ENCODE measurements around the gene NUMB. TPM values are rescaled to one million over a fixed set of nuclear protein-coding genes. Genes with fewer than 3 reads are reported as not detected.

Gene NUMB
- total RNA-seq, 1 experiment from 2014 or later: 46.5 TPM

DNA sequence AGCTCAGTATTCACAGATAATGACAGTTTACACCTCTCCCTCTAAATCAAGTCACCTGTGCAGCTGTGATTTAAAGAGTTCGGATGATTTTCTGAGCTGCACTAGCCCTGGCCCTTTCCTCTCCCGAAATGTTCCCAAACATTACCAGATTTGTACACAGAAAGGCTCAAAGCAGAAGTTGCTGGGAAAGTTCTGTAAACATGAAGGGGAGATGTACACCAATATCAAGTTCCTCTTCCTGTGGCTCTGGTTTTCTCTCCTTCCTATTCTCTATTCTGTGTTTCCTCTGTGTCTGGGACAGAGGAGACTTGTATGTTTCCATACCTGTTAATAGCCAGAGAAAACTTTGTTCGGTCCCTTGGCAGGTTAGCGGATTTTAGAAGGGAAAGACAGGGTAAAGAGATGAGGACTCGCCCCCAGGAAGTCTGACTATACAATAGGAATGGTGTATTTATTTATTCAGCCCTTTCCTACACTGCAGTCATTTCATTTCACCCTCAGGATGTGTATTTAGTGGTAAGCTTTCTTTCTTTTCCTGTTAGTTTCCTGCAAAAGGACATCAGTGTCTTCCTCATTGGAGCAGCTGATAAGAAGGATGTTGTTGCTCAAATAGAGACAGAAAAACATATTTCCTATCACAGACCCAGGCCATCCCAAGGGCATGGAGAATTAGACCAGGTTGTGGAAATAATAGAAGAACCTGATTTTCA is 7.6 kb upstream of the NUMB start:
- no peak overlapping the region for H3K23ac ChIP-seq (ENCODE audit: insufficient read length, low read depth, low read length)
- H4K5ac ChIP-seq (ENCODE audit: insufficient read length, low read depth, low read length): no peak overlapping the region
- no peak overlapping the region for H2BK12ac ChIP-seq (ENCODE audit: insufficient read length, low read depth, low read length)
- H2AFZ ChIP-seq (ENCODE audit: low read length): no peak overlapping the region
- no peaks in the 10 kb centered on the region for H3K27me3 ChIP-seq (ENCODE audit: insufficient read depth, low read length)
- no peak overlapping the region for H3K14ac ChIP-seq (ENCODE audit: insufficient read depth, low read length)
- no peak overlapping the region for H3K18ac ChIP-seq (ENCODE audit: insufficient read length, low read depth, low read length)
- H3K79me2 ChIP-seq (ENCODE audit: insufficient read depth, low read length): no peaks in the 10 kb centered on the region
- no peaks in the 10 kb centered on the region for H3K4me1 ChIP-seq (ENCODE audit: insufficient read depth, low read length)
- no peak overlapping the region for H2BK5ac ChIP-seq (ENCODE audit: insufficient read length, low read length)
- no peak overlapping the region for H3K4ac ChIP-seq (ENCODE audit: low read depth, low read length)
- no peaks in the 10 kb centered on the region for H3K9me3 ChIP-seq (ENCODE audit: control insufficient read depth, low read depth, low read length)
- H3K9ac ChIP-seq (ENCODE audit: extremely low read depth, insufficient read length, low read length): no peak overlapping the region
- H2BK120ac ChIP-seq (ENCODE audit: low read depth, low read length, poor library complexity, severe bottlenecking): no peak overlapping the region
- no peak overlapping the region for H4K91ac ChIP-seq (ENCODE audit: insufficient read length, low read depth, low read length)
- Mint-ChIP-seq H3K27ac (no peak overlapping the region), H3K9me3 (no peaks in the 10 kb centered on the region), H3K27me3 (ENCODE audit: low read depth) (no peaks in the 10 kb centered on the region), H3K4me3 (no peak overlapping the region), H3K36me3 (ENCODE audit: insufficient read depth in 1 of 3, low read depth in 3 of 3) (no peaks in the 10 kb centered on the region), H3K4me1 (peaks cover 21 to 24% of the 10 kb centered on the region in 2 experiments)
- WGBS (ENCODE audit: extremely low coverage, insufficient read length, low lambda C conversion rate): no CpG with 5 or more reads among the region's 5 CpGs
- no peak overlapping the region for H3T11ph ChIP-seq (ENCODE audit: low read length)
- H2AK5ac ChIP-seq (ENCODE audit: insufficient read length, low read length): no peak overlapping the region
- no peak overlapping the region for H3K56ac ChIP-seq (ENCODE audit: insufficient read length, low read depth, low read length)
- TF ChIP-seq CTCF (conservative IDR thresholded peaks at IDR 0.05): no peak
- no peaks in the 10 kb centered on the region for H4K20me1 ChIP-seq (ENCODE audit: control insufficient read depth, insufficient read depth, insufficient read length)
- H3K27ac ChIP-seq (ENCODE audit: insufficient read length, low read depth, low read length): no peak overlapping the region
- H3K4me2 ChIP-seq (ENCODE audit: insufficient read depth, insufficient read length, low read length): no peak overlapping the region
- H3K23me2 ChIP-seq (ENCODE audit: insufficient read length, low read depth, low read length, poor library complexity, severe bottlenecking): no peaks in the 10 kb centered on the region
- no peak overlapping the region for H2BK20ac ChIP-seq (ENCODE audit: low read depth, low read length, poor library complexity, severe bottlenecking)
- H2BK15ac ChIP-seq (ENCODE audit: low read depth, low read length): no peak overlapping the region
- no peak for DNase-seq
- no peak overlapping the region for H4K8ac ChIP-seq (replicated peaks; ENCODE audit: insufficient read length, low read depth, low read length)
- no peaks in the 10 kb centered on the region for H3K79me1 ChIP-seq (ENCODE audit: insufficient read depth, low read depth, low read length, poor library complexity, severe bottlenecking)
